Upper lobe of left lung (tissue), 4 donors: Measurements from ENCODE around the gene CCDC174.

ENCODE experiments used
- CTCF ChIP-seq, 6 experiments: fragments of 450-650 bp in 4 of 6; fragments of 200-600 bp in 2 of 6; sonication (generic) in 2 of 6; IDR thresholded peaks; one replicate each; pipeline ENCODE4 v1.5.1; 2016 to 2019; ENCODE audit warnings: antibody characterized with exemption in 6 of 6
- POLR2A ChIP-seq, 4 donors: fragments of 450-650 bp; IDR thresholded peaks; one replicate each; pipeline ENCODE4 v1.5.1; 2016 to 2017; ENCODE audit warnings: antibody characterized with exemption in 4 of 4, mild to moderate bottlenecking in 2 of 4

GRCh38 chr3:14636496-14637087 is 15.0 kb upstream of the CCDC174 start:
- TF ChIP-seq POLR2A (IDR thresholded peaks at IDR 0.05) (no peak), CTCF (IDR thresholded peaks at IDR 0.05) (no peak)
